ENCODE measurements around the gene ZNF362. TPM values are rescaled to one million over a fixed set of nuclear protein-coding genes. Genes with fewer than 3 reads are reported as not detected.

ZNF362 gene
- total RNA-seq, 1 donor = 9.5 TPM

GRCh38 chr1:33259879-33260278 lies 3.6 kb downstream of the ZNF362 start:
- no peak for DNase-seq (ENCODE audit: low read depth)
- TF ChIP-seq CTCF (IDR thresholded peaks at IDR 0.05; ENCODE audit: insufficient read depth, low read depth, low read length) = no peak
- H3K4me3 ChIP-seq (ENCODE audit: low read depth, low read length) = no peak overlapping the region

GRCh38 chr1:33260439-33260838 lies 4.1 kb downstream of the ZNF362 start:
- DNase-seq (ENCODE audit: low read depth) = no peak
- TF ChIP-seq CTCF (IDR thresholded peaks at IDR 0.05; ENCODE audit: insufficient read depth, low read depth, low read length) = no peak
- no peak overlapping the region for H3K4me3 ChIP-seq (ENCODE audit: low read depth, low read length)

- no peak overlapping the region for H3K4me3 ChIP-seq (ENCODE audit: low read depth, low read length)
- TF ChIP-seq CTCF (IDR thresholded peaks at IDR 0.05; ENCODE audit: insufficient read depth, low read depth, low read length) = no peak
- peak; percentile 30 for DNase-seq (ENCODE audit: low read depth)
Observed at GRCh38 chr1:33261344-33261743, 5.1 kb downstream of the ZNF362 start.

GRCh38 chr1:33263890-33264504 lies 7.7 kb downstream of the ZNF362 start:
- DNase-seq (ENCODE audit: low read depth) = no peak
- no peak overlapping the region for H3K4me3 ChIP-seq (ENCODE audit: low read depth, low read length)
- no peak for TF ChIP-seq CTCF (IDR thresholded peaks at IDR 0.05; ENCODE audit: insufficient read depth, low read depth, low read length)

- H3K4me3 ChIP-seq (ENCODE audit: low read depth, low read length) = no peak overlapping the region
- DNase-seq (ENCODE audit: low read depth) = no peak
Observed at GRCh38 chr1:33265780-33266605, 9.7 kb downstream of the ZNF362 start.

GRCh38 chr1:33266766-33267165 lies 10.5 kb downstream of the ZNF362 start:
- no peak for TF ChIP-seq CTCF (IDR thresholded peaks at IDR 0.05; ENCODE audit: insufficient read depth, low read depth, low read length)

More at GRCh38 chr1:33265780-33266605, 9.7 kb downstream of the ZNF362 start:
- no peak for TF ChIP-seq CTCF (IDR thresholded peaks at IDR 0.05; ENCODE audit: insufficient read depth, low read depth, low read length)

More at GRCh38 chr1:33266766-33267165, 10.5 kb downstream of the ZNF362 start:
- H3K4me3 ChIP-seq (ENCODE audit: low read depth, low read length) = no peak overlapping the region
- DNase-seq (ENCODE audit: low read depth) = no peak

Data from fibroblast of villous mesenchyme (primary cell).